AG04449 (cell line): ENCODE results near the gene CDH13.

ENCODE experiments used
- CTCF ChIA-PET: fragments of 350-600 bp; formaldehyde crosslinking; extraction: SDS; loops from one replicate; lab custom pipeline; 2021; ENCODE audit warnings: antibody characterized with exemption; lab: Yijun Ruan, JAX
- POLR2A ChIA-PET: fragments of 400-600, 350-600 bp; formaldehyde crosslinking; extraction: SDS; loops from one replicate; lab custom pipeline; 2020; ENCODE audit warnings: antibody characterized with exemption, inconsistent platforms; lab: Yijun Ruan, JAX
- DNase-seq: peaks from one replicate; pipeline ENCODE4 v3.0.0-alpha.2; 2010; ENCODE audit warnings: low read depth, low spot score
- H3K4me3 ChIP-seq: 2 replicates; pipeline ENCODE4 v1.5.1; 2011; ENCODE audit warnings: low read depth, mild to moderate bottlenecking, control low read depth, low read length
- CTCF ChIP-seq: IDR thresholded peaks from one replicate; pipeline ENCODE4 v1.5.1; 2011; ENCODE audit warnings: mild to moderate bottlenecking, moderate library complexity, low read length, control low read depth, inconsistent platforms; ENCODE audit not compliant: insufficient read depth; ENCODE audit errors: missing control alignments

Gene CDH13

GRCh38 chr16:82655072-82655714 is 28.4 kb downstream of the CDH13 start:
- no peak overlapping the region for H3K4me3 ChIP-seq
- TF ChIP-seq CTCF, result no peak
- POLR2A ChIA-PET, result interaction anchor here (0.8 to 1.1 kb wide), 4 partner anchors 27 to 44 kb away, joined by 3 to 5 read pairs (median 3); no protein-coding TSS in a partner anchor
- CTCF ChIA-PET, result interaction anchor here (0.9 to 8.6 kb wide), 5 partner anchors 14 to 791 kb away, joined by 3 to 145 read pairs (median 4); partner anchors contain the start of gene CDH13
- DNase-seq, result peak; percentile 77

GRCh38 chr16:82655720-82656490 is 29.1 kb downstream of the CDH13 start:
- ChIA-PET POLR2A (interaction anchor here (0.7 to 1.1 kb wide), 4 partner anchors 28 to 43 kb away, joined by 3 to 5 read pairs (median 4); no protein-coding TSS in a partner anchor), CTCF (interaction anchor here (1.1 to 8.6 kb wide), 4 partner anchors 14 to 25 kb away, joined by 3 to 145 read pairs (median 8); no protein-coding TSS in a partner anchor)
- no peak for TF ChIP-seq CTCF
- no peak for DNase-seq
- H3K4me3 ChIP-seq, result no peak overlapping the region

- TF ChIP-seq CTCF, result no peak
- CTCF ChIA-PET, result interaction anchor here (1.3 to 8.6 kb wide), 3 partner anchors 13 to 18 kb away, joined by 3 to 145 read pairs (median 4); no protein-coding TSS in a partner anchor
- DNase-seq, result no peak
- POLR2A ChIA-PET, result no interaction called here
- H3K4me3 ChIP-seq, result no peak overlapping the region
These were observed 30.5 kb downstream of the CDH13 start for GRCh38 chr16:82657239-82657638.

GRCh38 chr16:82657786-82658185 is 31.0 kb downstream of the CDH13 start:
- H3K4me3 ChIP-seq, result no peak overlapping the region
- ChIA-PET CTCF (interaction anchor here (1.0 to 1.8 kb wide), 4 partner anchors 13 to 27 kb away, joined by 4 to 6 read pairs (median 4); no protein-coding TSS in a partner anchor), POLR2A (no interaction called here)
- DNase-seq, result no peak
- TF ChIP-seq CTCF, result no peak

- CTCF ChIA-PET, result interaction anchor here (1.0 to 1.8 kb wide), 3 partner anchors 12 to 20 kb away, joined by 4 to 6 read pairs (median 4); no protein-coding TSS in a partner anchor
- TF ChIP-seq CTCF, result no peak
- H3K4me3 ChIP-seq, result no peak overlapping the region
- no peak for DNase-seq
- POLR2A ChIA-PET, result no interaction called here
These were observed 32.0 kb downstream of the CDH13 start for GRCh38 chr16:82658796-82659195.
